ENCODE results near the gene AQP2. TPM values are rescaled to one million over a fixed set of nuclear protein-coding genes. Genes with fewer than 3 reads are reported as not detected.

AQP2 gene
- total RNA-seq, 1 donor from 2014 or later, result not detected

- Mint-ChIP-seq H3K27me3 (ENCODE audit: low read depth) (no peaks in the 10 kb centered on the region), H3K4me1 (peaks cover 28% of the 10 kb centered on the region), H3K27ac (ENCODE audit: unreplicated experiment) (peak overlapping the region; percentile 62), H3K36me3 (ENCODE audit: low read depth) (no peaks in the 10 kb centered on the region), H3K9me3 (no peaks in the 10 kb centered on the region), H3K4me3 (no peak overlapping the region)
- TF ChIP-seq CTCF (conservative IDR thresholded peaks at IDR 0.05), result no peak
- DNase-seq (ENCODE audit: low read depth, low spot score), result no peak
Measured at GRCh38 chr12:49979016-49979586, 28.6 kb downstream of the AQP2 start.

GRCh38 chr12:49979791-49980190 lies 29.3 kb downstream of the AQP2 start:
- Mint-ChIP-seq H3K27me3 (ENCODE audit: low read depth) (no peaks in the 10 kb centered on the region), H3K9me3 (no peaks in the 10 kb centered on the region), H3K4me1 (peaks cover 28% of the 10 kb centered on the region), H3K27ac (ENCODE audit: unreplicated experiment) (no peak overlapping the region), H3K36me3 (ENCODE audit: low read depth) (no peaks in the 10 kb centered on the region), H3K4me3 (no peak overlapping the region)
- no peak for TF ChIP-seq CTCF (conservative IDR thresholded peaks at IDR 0.05)
- DNase-seq (ENCODE audit: low read depth, low spot score), result no peak

GRCh38 chr12:49980501-49981349 lies 30.2 kb downstream of the AQP2 start:
- peaks cover 28% of the 10 kb centered on the region for H3K4me1 Mint-ChIP-seq
- no peak for DNase-seq (ENCODE audit: low read depth, low spot score)
- no peaks in the 10 kb centered on the region for H3K36me3 Mint-ChIP-seq (ENCODE audit: low read depth)
- H3K9me3 Mint-ChIP-seq, result no peaks in the 10 kb centered on the region
- no peaks in the 10 kb centered on the region for H3K27me3 Mint-ChIP-seq (ENCODE audit: low read depth)
- peak overlapping the region; percentile 91 for H3K27ac Mint-ChIP-seq (ENCODE audit: unreplicated experiment)
- H3K4me3 Mint-ChIP-seq, result no peak overlapping the region
- no peak for TF ChIP-seq CTCF (conservative IDR thresholded peaks at IDR 0.05)

- H3K4me1 Mint-ChIP-seq, result peaks cover 28% of the 10 kb centered on the region
- H3K27ac Mint-ChIP-seq (ENCODE audit: unreplicated experiment), result no peak overlapping the region
- no peak overlapping the region for H3K4me3 Mint-ChIP-seq
Measured at GRCh38 chr12:49982246-49983087, 31.9 kb downstream of the AQP2 start.

More at GRCh38 chr12:49982246-49983087, 31.9 kb downstream of the AQP2 start:
- no peak for TF ChIP-seq CTCF (conservative IDR thresholded peaks at IDR 0.05)
- no peak for DNase-seq (ENCODE audit: low read depth, low spot score)
- no peaks in the 10 kb centered on the region for H3K27me3 Mint-ChIP-seq (ENCODE audit: low read depth)
- H3K36me3 Mint-ChIP-seq (ENCODE audit: low read depth), result no peaks in the 10 kb centered on the region
- H3K9me3 Mint-ChIP-seq, result no peaks in the 10 kb centered on the region

Data from neural crest cell (in vitro differentiated cells).